ENCODE data around the gene SNAP25.

DNA sequence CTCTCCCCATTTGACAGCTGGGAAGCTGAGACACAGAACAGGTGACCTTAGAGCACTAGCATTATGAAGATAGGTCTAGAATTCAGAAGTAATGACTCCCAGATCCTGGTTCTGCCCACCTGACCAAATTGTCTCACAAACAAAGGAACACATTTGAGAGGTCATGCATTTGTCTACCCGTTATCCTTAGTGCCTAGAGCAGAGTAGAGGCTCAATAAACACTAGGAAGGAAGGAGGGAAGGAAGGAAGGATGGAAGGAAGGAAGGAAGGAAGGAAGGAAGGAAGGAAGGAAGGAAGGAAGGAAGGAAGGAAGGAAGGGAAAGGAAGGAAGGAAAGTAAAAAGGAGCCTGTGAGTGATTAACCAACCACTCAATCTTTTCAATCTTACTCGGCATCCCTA lies 63.3 kb downstream of the SNAP25 start:
- no peak for TF ChIP-seq POLR2A (IDR thresholded peaks at IDR 0.05)
- TF ChIP-seq, protein P1, sequence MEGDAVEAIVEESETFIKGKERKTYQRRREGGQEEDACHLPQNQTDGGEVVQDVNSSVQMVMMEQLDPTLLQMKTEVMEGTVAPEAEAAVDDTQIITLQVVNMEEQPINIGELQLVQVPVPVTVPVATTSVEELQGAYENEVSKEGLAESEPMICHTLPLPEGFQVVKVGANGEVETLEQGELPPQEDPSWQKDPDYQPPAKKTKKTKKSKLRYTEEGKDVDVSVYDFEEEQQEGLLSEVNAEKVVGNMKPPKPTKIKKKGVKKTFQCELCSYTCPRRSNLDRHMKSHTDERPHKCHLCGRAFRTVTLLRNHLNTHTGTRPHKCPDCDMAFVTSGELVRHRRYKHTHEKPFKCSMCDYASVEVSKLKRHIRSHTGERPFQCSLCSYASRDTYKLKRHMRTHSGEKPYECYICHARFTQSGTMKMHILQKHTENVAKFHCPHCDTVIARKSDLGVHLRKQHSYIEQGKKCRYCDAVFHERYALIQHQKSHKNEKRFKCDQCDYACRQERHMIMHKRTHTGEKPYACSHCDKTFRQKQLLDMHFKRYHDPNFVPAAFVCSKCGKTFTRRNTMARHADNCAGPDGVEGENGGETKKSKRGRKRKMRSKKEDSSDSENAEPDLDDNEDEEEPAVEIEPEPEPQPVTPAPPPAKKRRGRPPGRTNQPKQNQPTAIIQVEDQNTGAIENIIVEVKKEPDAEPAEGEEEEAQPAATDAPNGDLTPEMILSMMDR (IDR thresholded peaks at IDR 0.05) = no peak

All from ovary (tissue), 3 donors.